IPS-11a (cell line): ENCODE measurements around the gene LCP1.
"Not testable (repeated sequence)": the region's sequence is repeated elsewhere in the genome, so short reads cannot be mapped to it uniquely, and the experiment has no call there.

Experiments
- H3K4me3 ChIP-seq: one replicate; pipeline ENCODE4 v1.5.1; 2013; ENCODE audit warnings: low read depth, low read length, control low read depth

LCP1 gene

GRCh38 chr13:46162741-46163140 is 19.2 kb downstream of the LCP1 start:
- H3K4me3 ChIP-seq, result not testable (repeated sequence)

- H3K4me3 ChIP-seq, result no peak overlapping the region
Observed at GRCh38 chr13:46160471-46161066, 21.4 kb downstream of the LCP1 start.

GRCh38 chr13:46160065-46160464 is 21.9 kb downstream of the LCP1 start:
- H3K4me3 ChIP-seq, result no peak overlapping the region

- no peak overlapping the region for H3K4me3 ChIP-seq
Observed at GRCh38 chr13:46158983-46159382, 23.0 kb downstream of the LCP1 start.

GRCh38 chr13:46158222-46158621 is 23.8 kb downstream of the LCP1 start:
- no peak overlapping the region for H3K4me3 ChIP-seq

GRCh38 chr13:46154136-46154801 is 27.7 kb downstream of the LCP1 start:
- H3K4me3 ChIP-seq, result no peak overlapping the region

- H3K4me3 ChIP-seq, result no peak overlapping the region
Observed at GRCh38 chr13:46152627-46153328, 29.2 kb downstream of the LCP1 start.

GRCh38 chr13:46150134-46150693 is 31.8 kb downstream of the LCP1 start:
- no peak overlapping the region for H3K4me3 ChIP-seq

- H3K4me3 ChIP-seq, result no peak overlapping the region
Observed at GRCh38 chr13:46149272-46150133, 32.5 kb downstream of the LCP1 start.

- no peak overlapping the region for H3K4me3 ChIP-seq
Observed at GRCh38 chr13:46146898-46147297, 35.1 kb downstream of the LCP1 start.

- H3K4me3 ChIP-seq, result no peak overlapping the region
Observed at GRCh38 chr13:46145950-46146349, 36.0 kb downstream of the LCP1 start.

GRCh38 chr13:46145135-46145534 is 36.8 kb downstream of the LCP1 start:
- no peak overlapping the region for H3K4me3 ChIP-seq

- H3K4me3 ChIP-seq, result no peak overlapping the region
Observed at GRCh38 chr13:46143184-46143701, 38.7 kb downstream of the LCP1 start.

GRCh38 chr13:46142776-46143175 is 39.2 kb downstream of the LCP1 start:
- H3K4me3 ChIP-seq, result no peak overlapping the region

- no peak overlapping the region for H3K4me3 ChIP-seq
Observed at GRCh38 chr13:46140044-46140443, 41.9 kb downstream of the LCP1 start.

- H3K4me3 ChIP-seq, result no peak overlapping the region
Observed at GRCh38 chr13:46137627-46138317, 44.2 kb downstream of the LCP1 start.

GRCh38 chr13:46136688-46137087 is 45.3 kb downstream of the LCP1 start:
- no peak overlapping the region for H3K4me3 ChIP-seq

- H3K4me3 ChIP-seq, result no peak overlapping the region
Observed at GRCh38 chr13:46134961-46135522, 46.9 kb downstream of the LCP1 start.

GRCh38 chr13:46134494-46134893 is 47.5 kb downstream of the LCP1 start:
- H3K4me3 ChIP-seq, result no peak overlapping the region

- H3K4me3 ChIP-seq, result no peak overlapping the region
Observed at GRCh38 chr13:46132109-46132508, 49.9 kb downstream of the LCP1 start.
